OCI-LY1 (cell line): ENCODE measurements around the gene DPYSL3.

Experiments used
- H2AFZ ChIP-seq: fragments of 200-600 bp; sonication (generic), shearing (Covaris generic); 2 replicates; pipeline ENCODE4 v1.6.0; 2014; ENCODE audit warnings: antibody characterized with exemption, mild to moderate bottlenecking, low read length
- H3F3A ChIP-seq: fragments of 200-600 bp; sonication (generic), shearing (Covaris generic); 2 replicates; pipeline ENCODE4 v1.6.0; 2014; ENCODE audit warnings: mild to moderate bottlenecking, antibody characterized with exemption, low read length, moderate library complexity; ENCODE audit not compliant: insufficient read depth
- H3K27ac ChIP-seq: fragments of 200-600 bp; sonication (generic); 2 replicates; pipeline ENCODE4 v1.5.1; 2014; ENCODE audit warnings: low read length, mixed run types, mild to moderate bottlenecking, low read depth; ENCODE audit not compliant: poor library complexity, severe bottlenecking
- H3K27me3 ChIP-seq: fragments of 200-600 bp; sonication (generic); 2 replicates; pipeline ENCODE4 v1.6.0; 2014; ENCODE audit warnings: antibody characterized with exemption, mild to moderate bottlenecking, low read length, moderate library complexity; ENCODE audit not compliant: insufficient read depth
- H3K36me3 ChIP-seq: fragments of 200-600 bp; sonication (generic); 2 replicates; pipeline ENCODE4 v1.6.1; 2014; ENCODE audit warnings: mild to moderate bottlenecking, antibody characterized with exemption, low read length, moderate library complexity, mixed read lengths; ENCODE audit not compliant: insufficient read depth
- H3K4me1 ChIP-seq: fragments of 200-600 bp; sonication (generic); 2 replicates; pipeline ENCODE4 v1.5.1; 2014; ENCODE audit warnings: mild to moderate bottlenecking, low read length, moderate library complexity; ENCODE audit not compliant: insufficient read depth, severe bottlenecking
- H3K4me2 ChIP-seq: fragments of 200-600 bp; sonication (generic), shearing (Covaris generic); 2 replicates; pipeline ENCODE4 v1.6.1; 2014; ENCODE audit warnings: low read length
- H3K4me3 ChIP-seq: fragments of 200-600 bp; sonication (generic); 2 replicates; pipeline ENCODE4 v1.5.1; 2014; ENCODE audit warnings: low read length, low read depth, mild to moderate bottlenecking, mixed read lengths; ENCODE audit not compliant: poor library complexity, severe bottlenecking
- H3K79me2 ChIP-seq: fragments of 200-600 bp; shearing (Covaris generic); 2 replicates; pipeline ENCODE4 v1.6.1; 2016; ENCODE audit warnings: mixed run types, low read length, mixed read lengths; ENCODE audit not compliant: insufficient read depth
- H3K9ac ChIP-seq: fragments of 200-600 bp; sonication (generic), shearing (Covaris generic); 2 replicates; pipeline ENCODE4 v1.6.1; 2014; ENCODE audit warnings: mild to moderate bottlenecking, low read length, mixed read lengths
- H3K9me2 ChIP-seq: fragments of 200-600 bp; sonication (generic), shearing (Covaris generic); 2 replicates; pipeline ENCODE4 v1.6.1; 2014; ENCODE audit warnings: low read depth, mild to moderate bottlenecking, low read length, mixed read lengths
- H3K9me3 ChIP-seq: fragments of 200-600 bp; shearing (Covaris generic); 2 replicates; pipeline ENCODE4 v1.6.1; 2014; ENCODE audit warnings: low read length, mixed read lengths
- H4K20me1 ChIP-seq: fragments of 200-600 bp; sonication (generic), shearing (Covaris generic); 2 replicates; pipeline ENCODE4 v1.6.0; 2016; ENCODE audit warnings: mild to moderate bottlenecking, low read length; ENCODE audit not compliant: insufficient read depth
- EZH2 ChIP-seq: fragments of 200-600 bp; sonication (generic), shearing (Covaris generic); IDR thresholded peaks from 2 replicates; pipeline ENCODE4 v1.8.0; 2017; ENCODE audit warnings: borderline replicate concordance, mixed run types, mild to moderate bottlenecking, antibody characterized with exemption, low read length, moderate library complexity, mixed read lengths
- TF ChIP-seq, protein P1 (sequence below): fragments of 200-600 bp; sonication (generic), shearing (Covaris generic); IDR thresholded peaks from 2 replicates; pipeline ENCODE4 v1.5.1; 2017; ENCODE audit warnings: mild to moderate bottlenecking, antibody characterized with exemption, low read length, moderate library complexity, mixed read lengths

The DPYSL3 gene

DNA sequence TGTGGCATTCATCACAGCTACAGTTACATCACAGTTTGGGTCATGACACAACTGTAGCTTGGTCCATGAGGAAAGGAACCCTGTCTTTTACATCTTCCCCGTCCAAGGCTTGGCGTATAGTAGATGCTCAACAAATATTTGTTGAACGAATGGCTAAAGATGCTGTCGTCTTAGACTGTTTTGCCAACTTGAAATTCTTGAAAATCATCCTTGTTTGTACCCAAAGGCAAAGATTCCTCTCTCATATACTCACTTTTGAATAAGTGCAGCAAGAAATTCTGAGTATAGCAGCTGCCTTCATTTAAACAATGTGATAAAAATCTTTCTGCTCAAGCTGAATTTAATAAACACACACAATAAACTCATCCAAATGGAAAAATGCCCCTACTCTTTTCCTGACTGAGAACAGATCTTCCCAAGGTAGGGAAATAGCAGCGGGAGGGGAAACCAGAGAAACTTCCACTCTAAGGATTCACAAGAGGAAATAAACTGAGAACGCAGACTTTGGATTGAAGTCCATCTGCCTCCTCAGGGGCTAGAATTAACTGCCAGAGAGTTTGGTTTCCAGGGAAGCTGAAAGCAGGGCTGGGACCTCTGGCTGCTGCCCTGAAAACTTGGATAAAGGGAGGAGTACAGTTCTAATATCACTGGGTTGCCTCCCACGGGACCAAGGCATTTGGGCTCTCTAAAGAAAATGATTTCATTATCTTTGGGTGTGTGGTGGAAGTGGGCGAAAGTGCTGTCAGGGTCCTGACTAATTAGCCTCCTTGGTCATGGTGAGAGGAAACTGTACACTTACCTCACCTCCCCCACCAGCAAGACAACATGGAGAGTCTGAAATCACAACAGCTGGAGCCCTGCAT, 99.1 kb downstream of the DPYSL3 start:
- Histone ChIP-seq H3K9me2 (no peaks in the 10 kb centered on the region), H3K4me2 (no peak overlapping the region), H3K4me1 (no peaks in the 10 kb centered on the region), H2AFZ (no peak overlapping the region), H3K9ac (no peak overlapping the region), H3K4me3 (no peak overlapping the region), H3F3A (no peaks in the 10 kb centered on the region), H4K20me1 (no peaks in the 10 kb centered on the region), H3K79me2 (no peaks in the 10 kb centered on the region), H3K27me3 (no peaks in the 10 kb centered on the region), H3K27ac (no peak overlapping the region), H3K9me3 (no peaks in the 10 kb centered on the region), H3K36me3 (no peaks in the 10 kb centered on the region)
- TF ChIP-seq, protein P1, sequence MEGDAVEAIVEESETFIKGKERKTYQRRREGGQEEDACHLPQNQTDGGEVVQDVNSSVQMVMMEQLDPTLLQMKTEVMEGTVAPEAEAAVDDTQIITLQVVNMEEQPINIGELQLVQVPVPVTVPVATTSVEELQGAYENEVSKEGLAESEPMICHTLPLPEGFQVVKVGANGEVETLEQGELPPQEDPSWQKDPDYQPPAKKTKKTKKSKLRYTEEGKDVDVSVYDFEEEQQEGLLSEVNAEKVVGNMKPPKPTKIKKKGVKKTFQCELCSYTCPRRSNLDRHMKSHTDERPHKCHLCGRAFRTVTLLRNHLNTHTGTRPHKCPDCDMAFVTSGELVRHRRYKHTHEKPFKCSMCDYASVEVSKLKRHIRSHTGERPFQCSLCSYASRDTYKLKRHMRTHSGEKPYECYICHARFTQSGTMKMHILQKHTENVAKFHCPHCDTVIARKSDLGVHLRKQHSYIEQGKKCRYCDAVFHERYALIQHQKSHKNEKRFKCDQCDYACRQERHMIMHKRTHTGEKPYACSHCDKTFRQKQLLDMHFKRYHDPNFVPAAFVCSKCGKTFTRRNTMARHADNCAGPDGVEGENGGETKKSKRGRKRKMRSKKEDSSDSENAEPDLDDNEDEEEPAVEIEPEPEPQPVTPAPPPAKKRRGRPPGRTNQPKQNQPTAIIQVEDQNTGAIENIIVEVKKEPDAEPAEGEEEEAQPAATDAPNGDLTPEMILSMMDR, result no peak
- no peak for TF ChIP-seq EZH2

DNA sequence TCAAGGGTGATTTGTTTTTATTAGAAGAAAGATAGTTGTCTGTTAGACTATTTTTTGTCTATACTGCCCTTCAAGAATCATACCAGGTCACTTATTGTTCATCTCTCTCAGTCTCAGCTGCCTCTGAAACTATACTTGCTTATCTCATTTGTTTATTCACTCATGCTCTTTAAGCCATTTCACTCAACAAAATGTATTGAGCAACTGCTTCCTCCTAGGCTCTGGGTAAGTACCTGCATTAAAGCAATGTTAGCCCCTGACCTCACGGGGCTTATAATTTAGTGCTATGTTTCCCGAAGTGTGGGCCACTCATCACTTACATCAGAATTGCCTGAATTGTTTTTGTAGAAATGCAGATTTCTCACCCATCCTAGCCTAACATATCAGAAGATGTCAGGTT, 100.9 kb downstream of the DPYSL3 start:
- no peak for TF ChIP-seq EZH2
- TF ChIP-seq, protein P1, result no peak
- H3F3A ChIP-seq, result no peaks in the 10 kb centered on the region
- no peaks in the 10 kb centered on the region for H3K36me3 ChIP-seq
- H3K9ac ChIP-seq, result no peak overlapping the region
- no peak overlapping the region for H3K4me2 ChIP-seq
- H3K4me1 ChIP-seq, result no peaks in the 10 kb centered on the region
- H3K27ac ChIP-seq, result no peak overlapping the region
- H4K20me1 ChIP-seq, result no peaks in the 10 kb centered on the region
- H3K9me3 ChIP-seq, result no peaks in the 10 kb centered on the region
- no peak overlapping the region for H3K4me3 ChIP-seq
- H3K9me2 ChIP-seq, result no peaks in the 10 kb centered on the region
- no peaks in the 10 kb centered on the region for H3K79me2 ChIP-seq
- H3K27me3 ChIP-seq, result no peaks in the 10 kb centered on the region
- H2AFZ ChIP-seq, result no peak overlapping the region

DNA sequence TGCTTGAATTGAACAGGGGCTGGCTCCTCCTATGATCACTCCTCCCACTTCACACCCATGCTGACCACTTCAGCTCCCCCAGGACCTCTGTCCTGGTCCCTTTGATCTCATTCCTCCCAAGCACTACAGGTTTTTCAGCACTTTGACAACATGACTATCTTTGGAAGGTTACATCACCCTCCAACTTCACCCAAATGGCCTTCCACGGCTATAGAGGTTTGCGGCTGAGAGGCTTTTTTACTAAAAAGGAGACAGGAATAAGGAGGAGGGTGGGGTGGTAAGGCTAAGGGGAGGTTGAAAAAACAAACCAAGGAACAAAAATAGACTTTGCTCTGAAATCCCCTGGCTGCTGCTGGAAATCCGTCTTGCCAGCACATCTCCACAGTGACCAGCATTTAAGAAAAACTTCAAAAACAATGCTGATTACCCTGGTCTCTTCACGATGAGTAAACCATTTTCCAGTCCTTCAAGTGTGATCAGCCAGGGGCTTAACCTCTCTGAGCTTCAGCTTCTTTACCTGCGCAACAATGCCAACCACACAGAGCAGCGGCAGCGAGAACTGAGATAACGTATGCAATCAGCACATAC, 102.7 kb downstream of the DPYSL3 start:
- no peaks in the 10 kb centered on the region for H4K20me1 ChIP-seq
- H3K4me3 ChIP-seq, result no peak overlapping the region
- no peaks in the 10 kb centered on the region for H3K27me3 ChIP-seq
- no peaks in the 10 kb centered on the region for H3K4me1 ChIP-seq
- no peak overlapping the region for H2AFZ ChIP-seq
- H3K4me2 ChIP-seq, result no peak overlapping the region
- no peaks in the 10 kb centered on the region for H3K9me3 ChIP-seq
- H3K27ac ChIP-seq, result no peak overlapping the region
- no peaks in the 10 kb centered on the region for H3K36me3 ChIP-seq
- H3K79me2 ChIP-seq, result no peaks in the 10 kb centered on the region
- H3K9me2 ChIP-seq, result no peaks in the 10 kb centered on the region
- TF ChIP-seq, protein P1, result no peak
- TF ChIP-seq EZH2, result no peak
- no peak overlapping the region for H3K9ac ChIP-seq
- H3F3A ChIP-seq, result no peaks in the 10 kb centered on the region
